ENCODE results near the gene MEGF10. TPM values are rescaled to one million over a fixed set of nuclear protein-coding genes. Genes with fewer than 3 reads are reported as not detected.

The MEGF10 gene
- total and polyA plus RNA-seq, 8 donors = 0.02 to 0.59 (median 0.06) TPM; not detected in 1

DNA sequence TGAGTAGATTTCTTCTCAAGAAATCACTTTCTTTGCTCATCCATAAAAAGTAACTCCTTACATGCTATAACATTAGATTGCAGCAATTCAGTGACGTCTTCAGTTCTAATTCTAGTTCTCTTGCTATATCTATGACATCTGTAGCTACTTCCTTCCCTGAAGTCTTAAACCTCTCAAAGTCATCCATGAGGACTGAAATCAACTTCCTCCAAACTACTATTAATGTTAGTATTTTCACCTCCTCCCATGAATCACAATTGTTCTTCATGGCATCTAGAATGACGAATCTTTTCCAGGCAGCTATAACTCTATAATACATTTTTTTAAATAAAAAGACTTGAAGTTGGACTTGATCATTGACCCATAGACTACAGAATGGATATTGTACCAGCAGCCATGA is 180.6 kb downstream of the MEGF10 start:
- intact Hi-C loops (cut with DNase I) = no loop called here

GRCh38 chr5:127472700-127473099 is 182.1 kb downstream of the MEGF10 start:
- no peak for ATAC-seq
- H3K9me3 ChIP-seq = no peaks in the 10 kb centered on the region
- no peak overlapping the region for H3K4me3 ChIP-seq
- H3K36me3 ChIP-seq = no peaks in the 10 kb centered on the region
- no peak for FAIRE-seq
- H3K4me1 ChIP-seq = no peaks in the 10 kb centered on the region
- DNase-seq = no peak
- H3K27me3 ChIP-seq = no peaks in the 10 kb centered on the region
- H3K27ac ChIP-seq = no peak overlapping the region
- intact Hi-C loops (cut with DNase I) = no loop called here
- TF ChIP-seq, protein P1, sequence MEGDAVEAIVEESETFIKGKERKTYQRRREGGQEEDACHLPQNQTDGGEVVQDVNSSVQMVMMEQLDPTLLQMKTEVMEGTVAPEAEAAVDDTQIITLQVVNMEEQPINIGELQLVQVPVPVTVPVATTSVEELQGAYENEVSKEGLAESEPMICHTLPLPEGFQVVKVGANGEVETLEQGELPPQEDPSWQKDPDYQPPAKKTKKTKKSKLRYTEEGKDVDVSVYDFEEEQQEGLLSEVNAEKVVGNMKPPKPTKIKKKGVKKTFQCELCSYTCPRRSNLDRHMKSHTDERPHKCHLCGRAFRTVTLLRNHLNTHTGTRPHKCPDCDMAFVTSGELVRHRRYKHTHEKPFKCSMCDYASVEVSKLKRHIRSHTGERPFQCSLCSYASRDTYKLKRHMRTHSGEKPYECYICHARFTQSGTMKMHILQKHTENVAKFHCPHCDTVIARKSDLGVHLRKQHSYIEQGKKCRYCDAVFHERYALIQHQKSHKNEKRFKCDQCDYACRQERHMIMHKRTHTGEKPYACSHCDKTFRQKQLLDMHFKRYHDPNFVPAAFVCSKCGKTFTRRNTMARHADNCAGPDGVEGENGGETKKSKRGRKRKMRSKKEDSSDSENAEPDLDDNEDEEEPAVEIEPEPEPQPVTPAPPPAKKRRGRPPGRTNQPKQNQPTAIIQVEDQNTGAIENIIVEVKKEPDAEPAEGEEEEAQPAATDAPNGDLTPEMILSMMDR (IDR thresholded peaks at IDR 0.05) = no peak
- WGBS, 2 donors = 86 to 93% methylated on average over 3 of the region's 3 CpGs

More for the DNA sequence above, 180.6 kb downstream of the MEGF10 start:
- no peak for FAIRE-seq
- TF ChIP-seq, protein P1 (IDR thresholded peaks at IDR 0.05) = no peak
- DNase-seq = no peak
- no peak for ATAC-seq
- Histone ChIP-seq H3K4me1 (no peaks in the 10 kb centered on the region), H3K4me3 (no peak overlapping the region), H3K36me3 (no peaks in the 10 kb centered on the region), H3K9me3 (no peaks in the 10 kb centered on the region), H3K27me3 (no peaks in the 10 kb centered on the region), H3K27ac (no peak overlapping the region)
- WGBS, 2 donors = 64 to 79% methylated on average over 2 of the region's 2 CpGs

DNA sequence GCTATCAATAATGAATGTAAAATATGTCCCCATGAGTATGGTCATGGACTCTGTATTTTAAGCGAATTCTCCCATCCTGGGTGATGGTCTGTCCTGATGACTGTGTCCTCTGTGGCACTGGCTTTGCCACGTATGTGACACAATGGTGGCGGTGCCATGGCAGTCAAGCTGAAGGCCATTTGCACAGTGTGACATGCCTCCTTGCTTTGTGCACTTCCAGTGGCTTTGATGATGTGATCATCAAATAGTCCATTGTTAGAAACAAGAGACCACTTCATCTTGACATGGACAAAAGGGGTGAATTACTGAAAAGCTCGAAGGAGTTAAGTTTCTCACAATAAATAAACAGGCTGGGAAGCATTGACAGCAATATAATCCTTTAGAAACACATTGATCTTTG is 195.9 kb downstream of the MEGF10 start:
- TF ChIP-seq, protein P1 (IDR thresholded peaks at IDR 0.05) = no peak
- WGBS, 2 donors = 79% methylated on average over 4 of the region's 4 CpGs
- no peak for FAIRE-seq

GRCh38 chr5:127492854-127493738 is 202.5 kb downstream of the MEGF10 start:
- Histone ChIP-seq H3K9me3 (no peaks in the 10 kb centered on the region), H3K4me1 (no peaks in the 10 kb centered on the region), H3K27me3 (no peaks in the 10 kb centered on the region), H3K27ac (no peak overlapping the region), H3K4me3 (no peak overlapping the region), H3K36me3 (no peaks in the 10 kb centered on the region)
- TF ChIP-seq, protein P1 (IDR thresholded peaks at IDR 0.05) = peak; percentile 33 to 75 (median 66)
- FAIRE-seq (peak; percentile 82), DNase-seq (no peak), ATAC-seq (peak; percentile 53 to 82 (median 74))
- WGBS, 2 donors = 60 to 72% methylated on average over 3 of the region's 3 CpGs
- intact Hi-C loops (cut with DNase I) = no loop called here

More for the DNA sequence above, 195.9 kb downstream of the MEGF10 start:
- H3K27me3 ChIP-seq = no peaks in the 10 kb centered on the region
- ATAC-seq (no peak), DNase-seq (no peak)
- H3K36me3 ChIP-seq = no peaks in the 10 kb centered on the region
- intact Hi-C loops (cut with DNase I) = loop anchor here in 1 of 3 donors (10.0 kb wide), 1 partner anchor 192 kb away; the partner anchor contains the start of gene MEGF10
- no peaks in the 10 kb centered on the region for H3K4me1 ChIP-seq
- H3K4me3 ChIP-seq = no peak overlapping the region
- H3K9me3 ChIP-seq = no peaks in the 10 kb centered on the region
- H3K27ac ChIP-seq = no peak overlapping the region

DNA sequence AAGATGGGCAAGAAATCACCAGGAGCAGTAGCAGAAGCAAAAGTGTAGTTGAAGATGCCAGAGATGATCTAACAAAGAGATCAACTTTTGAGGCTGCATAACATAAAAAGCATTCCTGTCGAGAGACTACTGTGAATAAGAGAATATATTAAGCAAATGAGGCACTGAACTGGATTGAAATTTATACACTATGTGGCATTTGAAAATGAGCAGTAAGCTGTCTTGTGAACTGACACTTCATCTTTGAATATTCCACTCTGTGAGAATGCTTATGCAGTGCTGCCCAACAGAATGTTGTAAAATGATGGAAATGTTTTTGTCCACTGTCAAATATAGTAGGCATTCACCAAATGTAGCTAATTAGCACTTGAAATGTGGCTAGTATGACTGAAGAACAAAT is 208.0 kb downstream of the MEGF10 start:
- TF ChIP-seq, protein P1 (IDR thresholded peaks at IDR 0.05) = no peak
- WGBS, 2 donors = 62 to 83% methylated on average over 1 of the region's 1 CpG
- H3K4me1 ChIP-seq = no peaks in the 10 kb centered on the region
- ATAC-seq (no peak), DNase-seq (no peak), FAIRE-seq (no peak)
- no peaks in the 10 kb centered on the region for H3K27me3 ChIP-seq
- intact Hi-C loops (cut with DNase I) = loop anchor here in 1 of 3 donors (5.0 kb wide), 1 partner anchor 206 kb away; the partner anchor contains the start of gene MEGF10
- H3K36me3 ChIP-seq = no peaks in the 10 kb centered on the region
- no peak overlapping the region for H3K27ac ChIP-seq
- no peak overlapping the region for H3K4me3 ChIP-seq
- no peaks in the 10 kb centered on the region for H3K9me3 ChIP-seq

Measured in pancreas (tissue), 10 donors.